Right lobe of liver (tissue), 4 donors: Measurements from ENCODE around the gene NKAIN2.

Experiments used
- CTCF ChIP-seq, 4 donors: fragments of 200-600 bp in 3 of 4; fragments of 450-650 bp in 1 of 4; IDR thresholded peaks; one replicate each; pipeline versions ENCODE4 v1.5.1 to v1.8.0; 2016 to 2022; ENCODE audit warnings: antibody characterized with exemption in 4 of 4, mild to moderate bottlenecking in 2 of 4
- POLR2A ChIP-seq: fragments of 450-650 bp; IDR thresholded peaks from one replicate; pipeline ENCODE4 v1.6.1; 2017; ENCODE audit warnings: antibody characterized with exemption, mild to moderate bottlenecking
- donor health status: DM: no; HTN: no; CAD: no.
- donor health status: DM: no; HTN: no; CAD: no.
- donor health status: DM: no; HTN: yes; CAD: no.

GRCh38 chr6:124205921-124206320, 402.3 kb downstream of the NKAIN2 start:
- TF ChIP-seq CTCF (IDR thresholded peaks at IDR 0.05) (no peak), POLR2A (no peak)
